GM21717 (cell line): ENCODE measurements around the gene TLR5.

Experiments
- ATAC-seq: cut with Tn5 transposase; IDR thresholded peaks from one replicate; pipeline ENCODE4 v1.9.1; 2021; ENCODE audit warnings: mild to moderate bottlenecking, moderate library complexity; ENCODE audit not compliant: unreplicated experiment

TLR5 gene

GRCh38 chr1:223068900-223069665, 74.0 kb downstream of the TLR5 start:
- no peak for ATAC-seq

GRCh38 chr1:223067914-223068313, 75.1 kb downstream of the TLR5 start:
- no peak for ATAC-seq

GRCh38 chr1:223066415-223066814, 76.6 kb downstream of the TLR5 start:
- no peak for ATAC-seq

- no peak for ATAC-seq
Observed at GRCh38 chr1:223062177-223062576, 80.9 kb downstream of the TLR5 start.

GRCh38 chr1:223059526-223059925, 83.5 kb downstream of the TLR5 start:
- ATAC-seq, result no peak
